Suprapubic skin (tissue), 3 donors: ENCODE results near the gene OCLN.

Experiments used
- CTCF ChIP-seq, 2 donors: fragments of 200-600 bp in 1 of 2; fragments of 450-650 bp in 1 of 2; sonication (generic) in 1 of 2; IDR thresholded peaks; one replicate each; pipeline ENCODE4 v1.5.1; 2016 to 2019; ENCODE audit warnings: antibody characterized with exemption in 2 of 2, mild to moderate bottlenecking in 1 of 2, moderate library complexity in 1 of 2
- POLR2A ChIP-seq, 2 donors: fragments of 450-650 bp; IDR thresholded peaks; one replicate each; pipeline ENCODE4 v1.6.1; 2017; ENCODE audit warnings: antibody characterized with exemption in 2 of 2, mild to moderate bottlenecking in 2 of 2, moderate library complexity in 2 of 2

DNA sequence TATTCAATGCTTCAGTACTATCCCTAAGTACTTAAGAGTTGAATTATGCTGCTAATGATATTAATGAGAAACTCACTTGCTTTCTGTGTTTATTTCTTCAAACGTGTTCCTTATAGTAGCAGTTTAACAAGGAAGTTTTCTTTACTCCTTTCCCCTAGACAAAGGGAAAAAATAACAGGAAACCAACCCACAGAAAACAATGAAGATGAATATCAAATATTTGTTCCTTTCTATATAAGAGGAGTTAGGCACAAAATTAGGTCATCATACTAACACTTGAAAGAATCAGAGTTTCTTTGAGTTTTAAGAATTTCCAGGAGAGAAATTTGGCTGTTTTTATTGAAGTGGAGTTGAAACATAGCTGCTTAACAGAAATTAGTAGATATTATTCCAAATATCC is 15.4 kb upstream of the OCLN start:
- no peak for TF ChIP-seq CTCF (IDR thresholded peaks at IDR 0.05)
- no peak for TF ChIP-seq POLR2A (IDR thresholded peaks at IDR 0.05)
